Upper lobe of right lung (tissue), 1 donor: ENCODE measurements around the gene ZBTB14. TPM values are rescaled to one million over a fixed set of nuclear protein-coding genes. Genes with fewer than 3 reads are reported as not detected.

Experiments
- ATAC-seq: fragments of 200-7000 bp; cut with Tn5 transposase; one replicate; pipeline ENCODE4 v1.9.1; 2020; ENCODE audit warnings: mild to moderate bottlenecking, moderate library complexity
- DNase-seq: peaks from one replicate; pipeline ENCODE4 v3.0.0-alpha.2; 2020
- H3K27ac ChIP-seq: fragments of 200-600 bp; one replicate; pipeline ENCODE4 v1.8.0; 2022
- H3K27me3 ChIP-seq: fragments of 200-600 bp; one replicate; pipeline ENCODE4 v1.8.0; 2022; ENCODE audit warnings: mild to moderate bottlenecking
- H3K36me3 ChIP-seq: fragments of 200-600 bp; one replicate; pipeline ENCODE4 v1.8.0; 2022
- H3K4me1 ChIP-seq: fragments of 200-600 bp; one replicate; pipeline ENCODE4 v1.8.0; 2022
- H3K4me3 ChIP-seq: fragments of 200-600 bp; one replicate; pipeline ENCODE4 v1.8.0; 2022; ENCODE audit warnings: mild to moderate bottlenecking
- H3K9me3 ChIP-seq: fragments of 200-600 bp; one replicate; pipeline ENCODE4 v1.8.0; 2022
- intact Hi-C: fragments of 100-400 bp; cut with DNase I; formaldehyde crosslinking; loops from one replicate; pipeline ENCODE4 v1.11.0; 2022
- total RNA-seq: library from RNA; stranded (reverse); fragmentation: NEBNext Ultra II Directional; extraction: Animal tissue kit (Norgen Biotek cat#: 25700); gene quantifications from one replicate; pipeline ENCODE4 v1.2.1, GENCODE V29; 2021
- TF ChIP-seq, protein P1 (sequence below): fragments of 200-600 bp; IDR thresholded peaks from one replicate; pipeline ENCODE4 v1.8.0; 2022; ENCODE audit warnings: antibody characterized with exemption
- donor health status: DM: no; HTN: yes; CAD: no; lungs with severe emphysema.

The ZBTB14 gene
- total RNA-seq, 1 donor from 2014 or later = 13.4 TPM

DNA sequence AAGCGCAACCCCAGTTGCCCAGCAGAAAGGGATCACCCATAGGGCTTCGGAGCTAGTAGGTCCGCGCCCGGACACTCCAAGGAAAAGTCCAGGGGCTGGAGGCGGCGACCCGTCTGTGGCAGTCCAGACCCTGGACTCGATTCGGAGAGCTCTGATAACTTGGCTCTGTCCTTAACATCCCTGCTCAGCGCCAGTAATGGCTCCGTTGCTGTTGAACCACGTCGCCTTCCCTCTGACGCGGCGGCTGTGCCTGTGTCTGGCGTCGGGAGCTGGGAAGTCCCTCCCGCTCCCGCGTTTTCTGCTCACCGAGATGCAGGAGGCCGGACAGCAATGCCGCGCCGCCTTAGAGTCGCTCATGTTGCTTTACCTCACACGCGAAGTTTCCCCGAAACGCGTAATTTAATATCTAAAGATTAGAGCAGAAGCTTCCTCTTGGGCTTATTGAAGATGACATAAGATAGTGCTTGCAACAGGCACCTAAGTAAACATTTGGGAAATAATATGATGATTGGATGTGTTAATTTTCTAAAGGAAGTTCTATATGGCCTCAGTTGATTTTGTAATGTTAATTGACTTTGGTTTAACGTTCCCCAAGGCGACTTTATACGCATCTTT lies 1.3 kb upstream of the ZBTB14 start:
- Histone ChIP-seq H3K27ac (peak overlapping the region; percentile 99), H3K4me3 (peak overlapping the region; percentile 84), H3K4me1 (peaks cover 13% of the 10 kb centered on the region), H3K9me3 (no peaks in the 10 kb centered on the region), H3K36me3 (peaks cover 10% of the 10 kb centered on the region), H3K27me3 (no peaks in the 10 kb centered on the region)
- TF ChIP-seq, protein P1, sequence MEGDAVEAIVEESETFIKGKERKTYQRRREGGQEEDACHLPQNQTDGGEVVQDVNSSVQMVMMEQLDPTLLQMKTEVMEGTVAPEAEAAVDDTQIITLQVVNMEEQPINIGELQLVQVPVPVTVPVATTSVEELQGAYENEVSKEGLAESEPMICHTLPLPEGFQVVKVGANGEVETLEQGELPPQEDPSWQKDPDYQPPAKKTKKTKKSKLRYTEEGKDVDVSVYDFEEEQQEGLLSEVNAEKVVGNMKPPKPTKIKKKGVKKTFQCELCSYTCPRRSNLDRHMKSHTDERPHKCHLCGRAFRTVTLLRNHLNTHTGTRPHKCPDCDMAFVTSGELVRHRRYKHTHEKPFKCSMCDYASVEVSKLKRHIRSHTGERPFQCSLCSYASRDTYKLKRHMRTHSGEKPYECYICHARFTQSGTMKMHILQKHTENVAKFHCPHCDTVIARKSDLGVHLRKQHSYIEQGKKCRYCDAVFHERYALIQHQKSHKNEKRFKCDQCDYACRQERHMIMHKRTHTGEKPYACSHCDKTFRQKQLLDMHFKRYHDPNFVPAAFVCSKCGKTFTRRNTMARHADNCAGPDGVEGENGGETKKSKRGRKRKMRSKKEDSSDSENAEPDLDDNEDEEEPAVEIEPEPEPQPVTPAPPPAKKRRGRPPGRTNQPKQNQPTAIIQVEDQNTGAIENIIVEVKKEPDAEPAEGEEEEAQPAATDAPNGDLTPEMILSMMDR = no peak
- DNase-seq (peak; percentile 92), ATAC-seq (peak; percentile 51)
- intact Hi-C loops = no loop called here

DNA sequence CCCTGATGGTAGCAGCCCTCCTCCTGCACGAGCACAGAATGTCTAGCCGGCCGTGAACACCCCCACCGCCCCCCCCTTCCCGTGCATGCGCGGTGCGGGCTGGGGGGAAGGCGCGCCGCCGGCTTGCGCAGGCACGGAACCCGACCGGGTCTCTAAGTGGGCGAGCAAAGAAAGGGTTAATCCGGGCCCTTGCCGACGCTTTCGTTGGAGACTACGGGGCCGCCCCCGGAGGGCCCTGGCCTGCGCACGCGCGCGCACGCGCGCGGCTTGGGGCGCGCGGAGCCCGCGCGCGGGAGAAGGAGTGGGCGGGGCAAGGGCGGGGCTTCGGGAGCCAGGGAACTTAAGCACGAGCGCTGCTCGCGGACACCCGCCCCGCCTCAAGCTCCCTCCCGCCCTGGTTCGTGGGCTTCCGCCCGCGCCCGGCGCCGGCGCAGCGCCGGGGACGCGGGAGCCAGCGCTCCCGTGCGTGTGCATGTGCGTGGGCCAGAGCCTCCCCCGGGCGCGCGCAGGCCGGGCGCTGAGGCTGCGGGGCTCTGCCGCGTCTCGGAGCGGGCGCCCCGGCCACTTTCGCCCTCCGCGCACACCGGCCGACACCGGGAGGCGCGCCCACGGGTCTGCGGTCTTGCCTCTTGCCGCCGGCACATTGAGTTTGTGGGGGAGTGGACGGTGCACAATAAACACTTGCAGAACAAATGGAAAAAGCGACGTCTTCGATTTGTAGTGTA lies 617 bp upstream of the ZBTB14 start:
- TF ChIP-seq, protein P1 = no peak
- Histone ChIP-seq H3K36me3 (peaks cover 16% of the 10 kb centered on the region), H3K27ac (peak overlapping the region; percentile 99), H3K4me1 (peaks cover 13% of the 10 kb centered on the region), H3K4me3 (peak overlapping the region; percentile 84), H3K9me3 (no peaks in the 10 kb centered on the region), H3K27me3 (no peaks in the 10 kb centered on the region)
- peak; percentile 91 for ATAC-seq
- intact Hi-C loops = no loop called here
- DNase-seq = peak; percentile 99

DNA sequence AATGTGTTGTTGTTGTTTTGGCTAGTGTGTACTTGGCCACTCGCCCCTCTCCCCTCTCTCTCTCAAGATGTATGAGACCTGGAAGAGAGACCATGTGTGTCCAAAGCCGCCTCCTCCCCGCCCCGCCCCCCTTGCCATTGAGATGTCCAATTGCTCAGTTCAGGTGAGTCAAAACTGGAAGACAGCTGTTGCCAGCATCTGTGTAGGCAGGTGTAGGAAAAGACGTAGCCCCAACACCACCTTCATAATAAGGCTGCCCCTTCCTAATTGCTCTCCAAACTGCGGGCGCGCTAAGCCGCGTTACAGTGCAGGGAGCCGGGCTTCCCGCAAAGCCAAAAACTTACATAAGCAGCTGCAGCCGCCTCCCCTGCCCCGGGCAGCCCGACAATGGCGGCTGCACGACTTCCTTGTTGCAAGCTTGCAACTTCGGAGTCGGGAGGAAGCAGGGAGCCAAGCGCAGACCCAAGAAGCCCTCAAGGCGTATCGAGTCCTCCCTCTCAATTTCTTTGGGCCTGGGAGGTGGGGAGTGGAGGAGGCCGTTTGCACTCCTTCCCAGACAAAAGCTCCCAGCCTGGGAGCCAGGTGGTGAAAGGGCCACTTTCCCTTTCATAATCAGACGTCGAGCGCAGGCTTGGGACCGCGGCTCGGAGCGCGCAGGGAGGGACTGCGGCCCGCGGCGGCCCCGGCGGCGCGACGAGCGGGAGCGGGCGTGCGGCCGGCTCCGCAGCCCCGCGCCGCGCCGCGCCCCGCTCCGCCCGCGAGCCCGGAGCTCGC lies 882 bp downstream of the ZBTB14 start:
- peaks cover 24% of the 10 kb centered on the region for H3K36me3 ChIP-seq
- intact Hi-C loops = no loop called here
- ATAC-seq = peak; percentile 0
- TF ChIP-seq, protein P1 = no peak
- H3K27me3 ChIP-seq = no peaks in the 10 kb centered on the region
- peak overlapping the region; percentile 99 for H3K27ac ChIP-seq
- no peaks in the 10 kb centered on the region for H3K9me3 ChIP-seq
- DNase-seq = peak; percentile 86
- peaks cover 13% of the 10 kb centered on the region for H3K4me1 ChIP-seq
- H3K4me3 ChIP-seq = peak overlapping the region; percentile 86

DNA sequence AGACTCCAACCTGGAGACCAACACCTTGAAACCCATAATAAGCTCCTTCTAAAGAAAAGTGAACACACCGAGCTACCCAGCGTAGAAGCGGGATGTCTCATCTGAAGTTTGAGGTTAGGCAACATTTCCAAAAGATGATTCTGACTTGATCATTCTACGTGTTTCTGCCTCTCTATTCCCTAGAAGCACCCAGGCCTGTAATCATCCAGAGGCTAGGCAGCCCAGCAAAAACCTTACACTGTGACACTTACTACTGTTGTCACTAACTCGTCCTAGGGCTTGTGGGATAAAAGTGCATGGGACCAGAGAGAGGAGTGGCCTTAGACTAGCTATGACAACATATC lies 1.4 kb downstream of the ZBTB14 start:
- DNase-seq (no peak), ATAC-seq (no peak)
- intact Hi-C loops = no loop called here
- peaks cover 24% of the 10 kb centered on the region for H3K36me3 ChIP-seq
- peaks cover 13% of the 10 kb centered on the region for H3K4me1 ChIP-seq
- TF ChIP-seq, protein P1 = no peak
- peak overlapping the region; percentile 86 for H3K4me3 ChIP-seq
- H3K27ac ChIP-seq = peak overlapping the region; percentile 99
- no peaks in the 10 kb centered on the region for H3K9me3 ChIP-seq
- H3K27me3 ChIP-seq = no peaks in the 10 kb centered on the region

DNA sequence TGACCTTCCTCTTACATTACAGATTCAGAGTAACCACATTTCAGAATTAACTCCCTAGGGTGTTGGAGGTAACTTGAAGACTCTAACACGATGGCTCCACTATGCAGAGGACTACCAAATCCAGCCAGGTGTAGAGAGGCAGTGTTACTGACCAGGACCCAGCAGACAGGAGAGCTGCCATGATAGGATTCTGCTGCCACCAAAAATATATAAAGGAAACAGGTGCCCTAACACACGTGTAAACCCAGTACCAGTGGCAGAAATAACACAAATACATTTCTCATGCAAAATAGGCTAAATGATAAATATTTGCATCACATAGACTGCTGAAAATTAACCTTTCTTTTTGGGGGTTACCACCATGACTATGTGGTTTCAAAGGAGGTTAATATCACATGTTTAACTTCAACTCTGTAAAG lies 7.0 kb downstream of the ZBTB14 start:
- no peaks in the 10 kb centered on the region for H3K9me3 ChIP-seq
- no peak overlapping the region for H3K4me3 ChIP-seq
- peaks cover 24% of the 10 kb centered on the region for H3K36me3 ChIP-seq
- no peak for DNase-seq
- ATAC-seq = no peak
- intact Hi-C loops = no loop called here
- no peak overlapping the region for H3K27ac ChIP-seq
- no peaks in the 10 kb centered on the region for H3K4me1 ChIP-seq
- TF ChIP-seq, protein P1 = no peak
- no peaks in the 10 kb centered on the region for H3K27me3 ChIP-seq
